ENCODE data around the gene TMEM273. TPM values are rescaled to one million over a fixed set of nuclear protein-coding genes. Genes with fewer than 3 reads are reported as not detected.
A peak's percentile ranks its signal among the peaks of the same experiment; 100 is the strongest.

The TMEM273 gene
- total RNA-seq, 4 donors from 2014 or later = 18.6 to 37.9 (median 28.8) TPM

DNA sequence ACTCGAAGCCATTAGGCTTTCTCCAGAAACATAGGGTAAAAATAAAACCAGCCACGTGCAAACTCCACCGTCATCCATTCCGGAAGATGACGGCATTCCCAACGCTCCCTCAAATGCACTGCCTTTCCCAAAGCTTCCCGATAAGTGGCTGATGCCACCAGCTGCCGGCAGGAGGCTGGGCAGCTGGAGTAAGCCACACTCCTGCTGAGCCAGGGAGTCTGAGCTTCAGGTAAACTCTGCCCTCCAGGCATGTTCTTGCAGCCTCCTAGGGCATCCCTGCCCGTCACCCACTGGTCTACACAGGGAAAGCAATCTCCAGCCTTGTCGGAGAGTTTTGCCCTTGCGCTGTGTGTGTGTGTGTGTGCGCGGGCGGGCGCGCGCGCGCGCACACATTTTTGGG, 40.5 kb upstream of the TMEM273 start:
- DNase-seq (ENCODE audit: low spot score in 2 of 2) = no peak
- H3K9me3 ChIP-seq = peaks cover 0 to under 1% (median 0%) of the 10 kb centered on the region in 4 donors
- no peak overlapping the region for H3K27ac ChIP-seq
- 81 to 83% methylated on average over 20 of the region's 20 CpGs for WGBS, 2 donors
- H3K36me3 ChIP-seq = no peaks in the 10 kb centered on the region
- no peaks in the 10 kb centered on the region for H3K27me3 ChIP-seq
- no peak overlapping the region for H3K4me3 ChIP-seq
- no peaks in the 10 kb centered on the region for H3K4me1 ChIP-seq
- TF ChIP-seq, protein P1, sequence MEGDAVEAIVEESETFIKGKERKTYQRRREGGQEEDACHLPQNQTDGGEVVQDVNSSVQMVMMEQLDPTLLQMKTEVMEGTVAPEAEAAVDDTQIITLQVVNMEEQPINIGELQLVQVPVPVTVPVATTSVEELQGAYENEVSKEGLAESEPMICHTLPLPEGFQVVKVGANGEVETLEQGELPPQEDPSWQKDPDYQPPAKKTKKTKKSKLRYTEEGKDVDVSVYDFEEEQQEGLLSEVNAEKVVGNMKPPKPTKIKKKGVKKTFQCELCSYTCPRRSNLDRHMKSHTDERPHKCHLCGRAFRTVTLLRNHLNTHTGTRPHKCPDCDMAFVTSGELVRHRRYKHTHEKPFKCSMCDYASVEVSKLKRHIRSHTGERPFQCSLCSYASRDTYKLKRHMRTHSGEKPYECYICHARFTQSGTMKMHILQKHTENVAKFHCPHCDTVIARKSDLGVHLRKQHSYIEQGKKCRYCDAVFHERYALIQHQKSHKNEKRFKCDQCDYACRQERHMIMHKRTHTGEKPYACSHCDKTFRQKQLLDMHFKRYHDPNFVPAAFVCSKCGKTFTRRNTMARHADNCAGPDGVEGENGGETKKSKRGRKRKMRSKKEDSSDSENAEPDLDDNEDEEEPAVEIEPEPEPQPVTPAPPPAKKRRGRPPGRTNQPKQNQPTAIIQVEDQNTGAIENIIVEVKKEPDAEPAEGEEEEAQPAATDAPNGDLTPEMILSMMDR (IDR thresholded peaks at IDR 0.05) = no peak
- TF ChIP-seq EP300 (IDR thresholded peaks at IDR 0.05) = peak in 1 of 2 donors; percentile 14
- TF ChIP-seq POLR2A (IDR thresholded peaks at IDR 0.05) = no peak

GRCh38 chr10:49227406-49227805, 39.2 kb upstream of the TMEM273 start:
- H3K4me1 ChIP-seq = no peaks in the 10 kb centered on the region
- H3K27me3 ChIP-seq = no peaks in the 10 kb centered on the region
- H3K4me3 ChIP-seq = no peak overlapping the region
- H3K36me3 ChIP-seq = no peaks in the 10 kb centered on the region
- H3K9me3 ChIP-seq = peaks cover 0 to 13% (median 0%) of the 10 kb centered on the region in 4 donors
- H3K27ac ChIP-seq = no peak overlapping the region
- no peak for DNase-seq (ENCODE audit: low spot score in 2 of 2)
- TF ChIP-seq POLR2A (IDR thresholded peaks at IDR 0.05) (no peak), EP300 (IDR thresholded peaks at IDR 0.05) (no peak)
- TF ChIP-seq, protein P1 (IDR thresholded peaks at IDR 0.05) = no peak
- 74 to 88% methylated on average over 5 of the region's 5 CpGs for WGBS, 2 donors

GRCh38 chr10:49226594-49226993, 38.4 kb upstream of the TMEM273 start:
- no peak for DNase-seq (ENCODE audit: low spot score in 2 of 2)
- Histone ChIP-seq H3K9me3 (peaks cover 0 to 17% (median 0%) of the 10 kb centered on the region in 4 donors), H3K4me3 (no peak overlapping the region), H3K27me3 (no peaks in the 10 kb centered on the region), H3K36me3 (no peaks in the 10 kb centered on the region), H3K27ac (no peak overlapping the region), H3K4me1 (no peaks in the 10 kb centered on the region)
- TF ChIP-seq POLR2A (IDR thresholded peaks at IDR 0.05) = no peak
- TF ChIP-seq EP300 (IDR thresholded peaks at IDR 0.05) = no peak
- TF ChIP-seq, protein P1 (IDR thresholded peaks at IDR 0.05) = no peak
- 79 to 82% methylated on average over 4 of the region's 4 CpGs for WGBS, 2 donors

- TF ChIP-seq, protein P1 (IDR thresholded peaks at IDR 0.05) = no peak
- no peak for TF ChIP-seq EP300 (IDR thresholded peaks at IDR 0.05)
- TF ChIP-seq POLR2A (IDR thresholded peaks at IDR 0.05) = no peak
Observed at GRCh38 chr10:49225218-49225876, 37.2 kb upstream of the TMEM273 start.

GRCh38 chr10:49223205-49223604, 35.0 kb upstream of the TMEM273 start:
- H3K4me3 ChIP-seq = no peak overlapping the region
- H3K27me3 ChIP-seq = no peaks in the 10 kb centered on the region
- H3K36me3 ChIP-seq = no peaks in the 10 kb centered on the region
- H3K9me3 ChIP-seq = peaks cover 0 to 22% (median 0%) of the 10 kb centered on the region in 4 donors
- no peaks in the 10 kb centered on the region for H3K4me1 ChIP-seq
- TF ChIP-seq, protein P1 (IDR thresholded peaks at IDR 0.05) = no peak
- no peak for TF ChIP-seq EP300 (IDR thresholded peaks at IDR 0.05)
- no peak for TF ChIP-seq POLR2A (IDR thresholded peaks at IDR 0.05)
- DNase-seq (ENCODE audit: low spot score in 2 of 2) = no peak
- H3K27ac ChIP-seq = no peak overlapping the region

More at GRCh38 chr10:49225218-49225876, 37.2 kb upstream of the TMEM273 start:
- H3K27me3 ChIP-seq = no peaks in the 10 kb centered on the region
- no peak overlapping the region for H3K4me3 ChIP-seq
- peaks cover 0 to 17% (median 0%) of the 10 kb centered on the region in 4 donors for H3K9me3 ChIP-seq
- DNase-seq (ENCODE audit: low spot score in 2 of 2) = no peak
- no peaks in the 10 kb centered on the region for H3K4me1 ChIP-seq
- H3K27ac ChIP-seq = no peak overlapping the region
- H3K36me3 ChIP-seq = no peaks in the 10 kb centered on the region
- WGBS, 2 donors = 81 to 86% methylated on average over 12 of the region's 12 CpGs

All from tibial nerve (tissue), 4 donors.